Bone marrow (tissue), 2 donors: ENCODE data around the gene MYBPC2.

Source experiments
- DNase-seq, 2 donors: peaks; one replicate each; lab custom pipeline; 2025; lab: John Stamatoyannopoulos, UW

Gene MYBPC2

GRCh38 chr19:50481351-50482149 is 48.9 kb downstream of the MYBPC2 start:
- DNase-seq, result no peak

DNA sequence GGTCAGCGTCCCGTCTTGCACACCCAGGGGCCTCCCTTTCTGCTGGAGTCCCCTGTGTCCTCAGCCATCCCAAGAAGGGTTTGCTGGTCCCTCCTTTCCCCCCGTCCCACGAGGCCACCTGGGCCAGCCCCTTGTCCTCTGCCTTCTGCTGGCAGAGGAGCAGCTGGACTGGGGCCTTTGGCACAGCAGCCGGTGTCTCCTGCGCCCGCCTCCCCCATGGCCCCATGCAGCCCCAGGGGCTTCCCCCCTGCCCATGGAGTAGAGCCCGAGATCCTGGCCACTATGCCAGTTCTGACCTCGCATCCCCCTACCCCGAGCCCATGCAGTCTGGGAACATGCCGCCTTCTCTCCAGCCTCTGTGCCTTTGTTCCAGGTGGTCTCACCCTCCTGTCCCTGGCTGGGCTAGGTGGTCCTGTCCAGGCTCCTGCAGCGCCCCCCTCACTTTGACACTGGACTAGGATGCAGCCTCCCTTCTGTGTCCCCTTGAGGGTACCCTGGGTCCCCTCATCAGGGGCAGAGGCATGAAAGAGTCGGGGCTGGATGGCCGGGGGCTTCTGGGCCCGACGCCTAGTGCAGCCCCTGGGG is 49.7 kb downstream of the MYBPC2 start:
- no peak for DNase-seq

- DNase-seq, result no peak
These were observed 50.2 kb downstream of the MYBPC2 start for GRCh38 chr19:50482916-50483315.

GRCh38 chr19:50485284-50485955 is 52.7 kb downstream of the MYBPC2 start:
- no peak for DNase-seq

GRCh38 chr19:50486823-50487515 is 54.3 kb downstream of the MYBPC2 start:
- DNase-seq, result no peak

DNA sequence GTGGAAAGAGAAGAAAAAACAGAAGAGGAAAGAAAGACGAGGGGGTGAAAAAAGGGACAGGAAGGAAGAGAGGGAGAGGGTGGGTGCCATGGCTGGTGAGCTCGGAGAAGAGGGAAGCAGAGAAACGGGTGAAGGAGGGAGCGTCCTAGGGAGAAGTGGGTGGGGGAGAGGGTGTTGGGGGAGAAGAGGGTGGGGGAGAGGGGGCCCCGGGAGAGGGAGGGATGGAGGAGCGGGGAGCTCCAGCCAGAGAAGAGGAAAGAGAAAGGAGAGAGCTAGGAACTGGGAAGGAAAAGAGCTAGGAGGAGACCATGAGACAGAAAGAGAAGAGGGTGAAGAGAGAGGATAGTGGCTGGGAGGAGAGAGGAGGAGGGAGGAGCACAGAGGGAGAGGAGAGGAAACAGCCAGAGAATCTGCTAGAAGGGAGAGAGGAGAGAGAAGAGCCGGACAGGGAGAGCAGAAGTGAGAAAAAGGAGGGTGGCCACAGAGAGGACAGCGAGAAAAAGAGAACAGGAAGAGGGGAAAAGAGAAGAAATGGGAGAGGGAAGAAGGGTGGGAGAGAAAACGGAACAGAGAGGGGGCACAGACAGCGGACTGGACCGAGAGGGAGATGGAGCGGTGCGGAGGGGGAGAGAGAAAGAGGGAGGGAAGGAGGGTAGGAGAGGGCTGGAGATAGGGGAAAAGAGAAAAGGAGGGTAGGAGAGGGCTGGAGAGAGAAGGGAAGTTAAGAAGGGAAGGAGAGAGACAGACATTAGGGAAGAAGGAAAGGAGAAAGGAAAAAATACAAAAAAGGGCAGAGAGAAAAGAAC is 55.9 kb downstream of the MYBPC2 start:
- DNase-seq, result no peak

DNA sequence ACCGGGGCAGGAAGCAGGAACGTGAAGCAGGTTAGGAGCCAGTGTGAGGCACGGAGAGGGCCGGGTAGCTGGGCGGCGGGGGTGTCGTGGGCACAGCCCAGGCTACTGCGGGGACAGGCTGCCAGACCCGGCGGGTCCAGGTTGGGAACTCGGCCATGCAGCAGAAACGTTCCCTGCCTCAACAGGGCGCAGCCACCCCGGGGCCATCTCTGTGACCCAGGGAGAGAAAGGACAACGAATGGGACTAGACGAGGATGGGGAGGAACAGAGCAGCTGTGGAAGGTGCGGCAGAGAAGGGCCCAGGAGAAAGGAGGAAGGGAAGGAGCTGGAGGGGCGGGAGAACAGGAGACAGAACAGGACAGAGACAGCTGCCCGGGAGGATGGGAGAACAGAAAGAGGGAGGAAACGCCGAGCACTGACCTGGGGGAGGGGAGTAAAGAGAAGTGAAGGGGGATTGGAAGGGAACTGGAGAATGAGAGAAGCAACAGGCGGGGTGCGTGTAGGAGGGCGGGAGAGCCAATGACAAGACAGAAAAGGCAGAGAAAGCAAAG is 56.8 kb downstream of the MYBPC2 start:
- no peak for DNase-seq

DNA sequence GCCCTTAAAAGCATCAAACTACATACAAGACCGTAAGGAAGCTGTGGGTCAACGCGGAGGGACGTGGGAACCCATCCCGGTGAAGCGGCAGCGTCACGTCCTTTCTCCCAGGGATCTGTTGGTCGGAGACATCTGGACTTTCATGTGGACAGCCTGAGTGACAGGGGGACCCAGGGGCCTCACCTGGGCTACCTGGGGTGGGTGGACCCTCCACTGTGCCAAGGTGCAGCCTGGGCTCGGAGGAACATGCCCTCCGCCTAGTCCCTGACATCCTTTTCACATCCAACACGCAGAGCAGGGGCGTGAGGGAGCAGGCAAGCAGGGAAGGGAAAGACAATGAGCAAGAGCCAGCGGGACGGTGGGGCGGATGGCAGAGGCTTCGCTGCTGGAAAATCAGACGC is 57.7 kb downstream of the MYBPC2 start:
- no peak for DNase-seq

- DNase-seq, result no peak
These were observed 58.3 kb downstream of the MYBPC2 start for GRCh38 chr19:50490991-50491472.

GRCh38 chr19:50492303-50493052 is 59.8 kb downstream of the MYBPC2 start:
- no peak for DNase-seq

DNA sequence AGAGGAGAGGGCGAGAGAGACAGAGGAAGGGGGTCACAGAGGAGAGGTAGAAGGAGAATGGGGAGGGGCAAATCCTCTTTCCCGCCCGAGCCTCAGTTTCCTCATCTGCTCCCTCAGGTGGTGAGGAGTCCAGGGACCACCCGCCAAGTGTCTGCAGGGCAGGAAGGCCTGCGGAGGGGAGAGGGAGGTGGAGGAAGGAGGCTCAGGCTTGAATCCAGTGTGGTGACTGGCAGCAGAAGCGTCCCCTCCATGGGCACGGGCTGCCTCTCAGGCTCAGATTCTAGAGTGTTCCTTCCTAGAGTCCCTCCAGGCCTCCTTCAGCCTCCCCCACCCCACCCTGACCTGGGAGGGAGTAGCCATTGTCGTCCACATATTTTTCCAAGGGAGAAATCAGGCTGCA is 60.5 kb downstream of the MYBPC2 start:
- no peak for DNase-seq

DNA sequence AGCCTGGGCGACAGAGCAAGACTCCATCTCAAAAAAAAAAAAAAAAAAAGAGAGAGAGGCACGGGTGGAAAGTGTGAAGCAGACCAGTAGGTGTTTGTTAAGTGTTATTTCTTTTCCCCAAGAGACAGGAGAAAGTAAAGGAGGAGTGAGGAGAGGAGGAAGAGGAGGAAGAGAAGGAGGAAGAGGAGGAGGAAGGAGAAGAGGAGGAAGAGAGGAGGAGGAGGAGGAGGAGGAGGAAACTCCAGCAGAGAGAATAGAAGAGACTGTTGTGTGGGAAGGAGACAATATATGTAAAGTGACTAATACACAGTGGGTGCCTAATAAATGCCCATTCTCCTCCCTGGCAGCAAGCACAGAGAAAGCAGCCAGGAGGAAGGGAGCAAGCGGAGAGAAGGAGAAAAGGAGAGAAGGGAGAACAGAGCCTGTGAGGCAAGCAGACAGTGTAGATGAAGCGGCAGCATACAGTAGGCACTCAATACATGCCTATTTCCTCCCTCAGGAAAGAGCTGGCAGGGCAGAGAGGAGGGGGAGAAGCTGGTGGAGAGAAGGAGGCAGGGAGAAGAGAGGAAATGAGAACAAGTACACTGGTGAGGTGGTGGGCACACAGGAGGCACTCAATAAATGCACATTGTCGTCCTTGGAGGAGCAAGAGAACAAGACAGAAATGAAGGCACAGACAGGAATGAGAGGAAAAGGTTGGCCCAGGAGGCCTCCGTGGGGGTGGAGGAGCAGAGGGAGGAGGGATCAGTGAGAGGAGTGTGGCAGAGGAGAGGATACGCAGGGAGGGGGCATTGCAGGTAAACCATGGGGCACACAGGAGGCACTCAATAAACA is 61.7 kb downstream of the MYBPC2 start:
- DNase-seq, result no peak

- no peak for DNase-seq
These were observed 62.4 kb downstream of the MYBPC2 start for GRCh38 chr19:50495020-50495531.

DNA sequence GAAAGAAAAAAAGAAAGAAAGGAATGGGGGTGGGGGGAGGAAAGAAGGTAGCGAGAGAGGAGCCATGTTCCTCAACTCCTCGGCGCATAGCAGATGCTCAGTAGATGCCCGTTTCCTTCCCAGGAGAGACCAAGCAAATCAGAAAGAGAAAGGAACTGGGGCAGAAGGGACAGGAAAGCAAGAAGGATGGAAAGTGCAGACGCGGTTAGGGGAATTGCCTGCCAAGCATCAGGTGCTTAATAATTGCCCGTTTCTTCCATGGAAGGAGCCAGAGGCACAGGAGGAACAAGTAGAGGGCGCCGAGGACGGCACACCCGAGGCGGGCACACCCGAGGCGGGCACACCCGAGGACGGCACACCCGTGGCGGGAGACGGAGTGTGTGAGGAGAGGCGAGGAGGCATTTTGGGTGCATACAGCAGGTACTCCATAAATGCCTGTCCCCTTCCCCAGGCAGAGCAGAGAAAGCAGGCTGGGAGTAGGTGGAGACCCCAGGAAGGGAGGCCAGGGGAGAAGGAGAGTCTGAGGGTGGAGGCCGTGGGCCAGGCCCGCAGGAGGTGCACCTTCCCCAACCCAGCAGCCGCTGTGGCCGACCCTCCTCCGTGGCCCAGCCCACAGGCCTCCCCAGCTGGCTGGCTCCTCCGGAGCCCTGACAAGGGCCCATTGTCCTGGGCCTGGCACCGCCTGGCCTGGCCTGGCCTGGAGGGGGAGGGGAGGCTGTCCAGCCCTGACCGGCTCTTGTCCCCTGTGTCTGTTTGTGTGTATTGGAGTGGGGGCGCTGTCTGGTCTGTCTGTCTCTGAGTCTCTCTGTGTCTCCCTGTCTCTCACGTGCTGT is 63.7 kb downstream of the MYBPC2 start:
- no peak for DNase-seq

GRCh38 chr19:50497022-50497405 is 64.3 kb downstream of the MYBPC2 start:
- DNase-seq, result no peak

DNA sequence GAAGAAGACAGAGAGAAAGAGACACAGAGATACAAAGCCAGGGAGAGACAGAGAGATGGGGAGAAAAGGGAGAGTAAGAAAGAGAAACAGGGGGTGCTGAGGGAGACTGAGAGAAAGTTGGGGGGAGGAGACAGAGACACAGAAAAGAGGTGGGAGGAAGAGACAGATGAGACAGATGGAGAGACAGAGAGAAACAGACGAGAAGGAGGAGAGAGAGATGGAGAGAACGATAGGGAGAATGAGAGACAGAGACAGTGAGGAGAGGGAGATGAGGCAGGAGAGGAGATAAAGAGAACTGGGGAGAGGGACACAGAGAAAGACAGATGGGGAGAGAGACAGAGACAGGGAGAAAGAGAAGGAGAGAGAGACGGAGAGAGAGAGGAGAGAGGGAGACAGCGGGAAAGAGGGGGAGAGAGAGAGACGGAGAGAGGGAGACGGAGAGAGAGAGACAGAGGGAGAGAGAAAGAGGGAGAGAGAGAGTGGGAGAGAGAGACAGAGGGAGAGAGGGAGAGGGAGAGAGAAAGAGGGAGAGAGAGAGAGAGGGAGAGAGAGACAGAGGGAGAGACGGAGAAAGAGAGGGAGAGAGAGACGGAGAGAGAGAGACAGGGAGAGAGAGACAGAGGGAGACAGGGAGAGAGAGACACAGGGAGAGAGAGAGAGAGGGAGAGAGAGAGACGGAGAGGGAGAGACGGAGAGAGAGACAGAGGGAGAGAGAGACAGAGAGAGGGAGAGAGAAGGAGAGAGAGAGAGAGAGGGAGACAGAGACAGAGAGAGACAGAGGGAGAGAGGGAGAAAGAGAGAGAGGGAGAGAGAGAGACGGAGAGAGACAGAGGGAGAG is 65.7 kb downstream of the MYBPC2 start:
- DNase-seq, result no peak

- DNase-seq, result no peak
These were observed 67.5 kb downstream of the MYBPC2 start for GRCh38 chr19:50500060-50500752.
